GM18870 (cell line): ENCODE data around the gene OR10P1.
"Not testable (repeated sequence)": the region's sequence is repeated elsewhere in the genome, so short reads cannot be mapped to it uniquely, and the experiment has no call there.

Source experiments
- ATAC-seq: cut with Tn5 transposase; IDR thresholded peaks from one replicate; pipeline ENCODE4 v1.9.1; 2021; ENCODE audit warnings: moderate library complexity; ENCODE audit not compliant: unreplicated experiment

Gene OR10P1

GRCh38 chr12:55650620-55651298 lies 14.1 kb downstream of the OR10P1 start:
- ATAC-seq = not testable (repeated sequence)

- no peak for ATAC-seq
Measured at GRCh38 chr12:55651299-55651683, 14.6 kb downstream of the OR10P1 start.

- ATAC-seq = no peak
Measured at GRCh38 chr12:55652352-55652751, 15.7 kb downstream of the OR10P1 start.

- ATAC-seq = no peak
Measured at GRCh38 chr12:55653031-55653430, 16.3 kb downstream of the OR10P1 start.

- no peak for ATAC-seq
Measured at GRCh38 chr12:55654511-55655214, 18.0 kb downstream of the OR10P1 start.

- no peak for ATAC-seq
Measured at GRCh38 chr12:55657212-55657611, 20.5 kb downstream of the OR10P1 start.

- no peak for ATAC-seq
Measured at GRCh38 chr12:55658212-55658611, 21.5 kb downstream of the OR10P1 start.

GRCh38 chr12:55658635-55659391 lies 22.1 kb downstream of the OR10P1 start:
- ATAC-seq = no peak

- no peak for ATAC-seq
Measured at GRCh38 chr12:55659486-55660385, 23.0 kb downstream of the OR10P1 start.

GRCh38 chr12:55663391-55663790 lies 26.7 kb downstream of the OR10P1 start:
- ATAC-seq = no peak

GRCh38 chr12:55664826-55665225 lies 28.1 kb downstream of the OR10P1 start:
- ATAC-seq = no peak

GRCh38 chr12:55666508-55666907 lies 29.8 kb downstream of the OR10P1 start:
- ATAC-seq = no peak

GRCh38 chr12:55670276-55670675 lies 33.6 kb downstream of the OR10P1 start:
- no peak for ATAC-seq

- no peak for ATAC-seq
Measured at GRCh38 chr12:55671746-55672145, 35.1 kb downstream of the OR10P1 start.

GRCh38 chr12:55673638-55674037 lies 36.9 kb downstream of the OR10P1 start:
- peak; percentile 97 for ATAC-seq

GRCh38 chr12:55675666-55676065 lies 39.0 kb downstream of the OR10P1 start:
- ATAC-seq = no peak

GRCh38 chr12:55676707-55677106 lies 40.0 kb downstream of the OR10P1 start:
- no peak for ATAC-seq

- no peak for ATAC-seq
Measured at GRCh38 chr12:55679691-55680090, 43.0 kb downstream of the OR10P1 start.

GRCh38 chr12:55681142-55682077 lies 44.7 kb downstream of the OR10P1 start:
- ATAC-seq = no peak
